Bronchial epithelial cell (primary cell): ENCODE data around the gene CDHR2. TPM values are rescaled to one million over a fixed set of nuclear protein-coding genes. Genes with fewer than 3 reads are reported as not detected.

Experiments
- DNase-seq: peaks from one replicate; pipeline ENCODE4 v3.0.0-alpha.2; 2010; ENCODE audit warnings: low read depth
- FAIRE-seq: peaks from 2 replicates; lab custom pipeline; 2011; peaks lifted over from hg19 to GRCh38; lab: Jason Lieb, UNC
- H3K27me3 ChIP-seq: 2 replicates; pipeline ENCODE4 v1.5.1; 2011; ENCODE audit warnings: low read length; ENCODE audit not compliant: control insufficient read depth, insufficient read depth
- H3K36me3 ChIP-seq: 2 replicates; pipeline ENCODE4 v1.5.1; 2011; ENCODE audit warnings: low read length; ENCODE audit not compliant: control insufficient read depth, insufficient read depth
- H3K4me3 ChIP-seq: 2 replicates; pipeline ENCODE4 v1.5.1; 2011; ENCODE audit warnings: mild to moderate bottlenecking, low read depth, low read length, control low read depth
- CTCF ChIP-seq: IDR thresholded peaks from 2 replicates; pipeline ENCODE4 v1.5.1; 2011; ENCODE audit warnings: mild to moderate bottlenecking, moderate library complexity, low read length, control low read depth, inconsistent platforms; ENCODE audit not compliant: insufficient read depth, severe bottlenecking
- total RNA-seq: library from RNA; depleted of rRNA; stranded (reverse); fragments of >200 nt; gene quantifications from 2 replicates; pipeline ENCODE4 v1.2.1, GENCODE V29; 2014

Gene CDHR2
- total RNA-seq, 1 donor from 2014 or later = under 0.01 TPM

GRCh38 chr5:176568657-176569056 is 19.5 kb downstream of the CDHR2 start:
- DNase-seq = no peak

GRCh38 chr5:176570044-176570443 is 20.9 kb downstream of the CDHR2 start:
- FAIRE-seq (no peak), DNase-seq (peak; percentile 32)
- Histone ChIP-seq H3K27me3 (no peaks in the 10 kb centered on the region), H3K4me3 (no peak overlapping the region), H3K36me3 (no peaks in the 10 kb centered on the region)
- TF ChIP-seq CTCF = no peak

More at GRCh38 chr5:176568657-176569056, 19.5 kb downstream of the CDHR2 start:
- FAIRE-seq = no peak
- TF ChIP-seq CTCF = no peak
- H3K27me3 ChIP-seq = no peaks in the 10 kb centered on the region
- H3K36me3 ChIP-seq = no peaks in the 10 kb centered on the region
- no peak overlapping the region for H3K4me3 ChIP-seq

- H3K36me3 ChIP-seq = no peaks in the 10 kb centered on the region
- no peak overlapping the region for H3K4me3 ChIP-seq
- DNase-seq = no peak
- no peak for FAIRE-seq
- TF ChIP-seq CTCF = peak; percentile 94
- H3K27me3 ChIP-seq = no peaks in the 10 kb centered on the region
Measured at GRCh38 chr5:176573564-176574296, 24.6 kb downstream of the CDHR2 start.

- no peak for TF ChIP-seq CTCF
- Histone ChIP-seq H3K4me3 (no peak overlapping the region), H3K27me3 (no peaks in the 10 kb centered on the region), H3K36me3 (no peaks in the 10 kb centered on the region)
- DNase-seq (no peak), FAIRE-seq (no peak)
Measured at GRCh38 chr5:176574297-176574591, 25.1 kb downstream of the CDHR2 start.

GRCh38 chr5:176575066-176575465 is 25.9 kb downstream of the CDHR2 start:
- Histone ChIP-seq H3K36me3 (no peaks in the 10 kb centered on the region), H3K4me3 (no peak overlapping the region), H3K27me3 (no peaks in the 10 kb centered on the region)
- no peak for DNase-seq
- no peak for FAIRE-seq
- no peak for TF ChIP-seq CTCF
